K562 (cell line): ENCODE results near the gene TCF4.

ENCODE experiments used
- CTCF ChIP-seq, 3 experiments: IDR thresholded peaks in 2 of 3; conservative IDR thresholded peaks in 1 of 3; 2 replicates each; pipeline ENCODE4 v1.5.1; 2011 to 2012; ENCODE audit warnings: low read length in 3 of 3, mild to moderate bottlenecking in 3 of 3, control low read depth in 2 of 3, improper control_type of control experiment in 1 of 3, inconsistent platforms in 1 of 3, low read depth in 1 of 3, mixed read lengths in 1 of 3, moderate library complexity in 1 of 3; ENCODE audit not compliant: insufficient read depth in 2 of 3
- ZNF830 ChIP-seq: fragments of 250-450 bp; sonication (Bioruptor Pico); IDR thresholded peaks from 2 replicates; pipeline ENCODE4 v1.5.0; 2021; ENCODE audit warnings: mild to moderate bottlenecking

- no peak for TF ChIP-seq CTCF (IDR thresholded peaks at IDR 0.05 in 2 of 3, conservative IDR thresholded peaks at IDR 0.05 in 1 of 3; ENCODE audit: insufficient read depth in 2 of 3, low read depth in 1 of 3, low read length in 3 of 3)
- no peak for TF ChIP-seq ZNF830
Measured at GRCh38 chr18:55246278-55246677, 341.7 kb downstream of the TCF4 start.
